ENCODE results near the gene USP43.
"Not testable (repeated sequence)": the region's sequence is repeated elsewhere in the genome, so short reads cannot be mapped to it uniquely, and the experiment has no call there.

- TF ChIP-seq CTCF (conservative IDR thresholded peaks at IDR 0.05; ENCODE audit: low read depth, low read length); EZH2phosphoT487 (IDR thresholded peaks at IDR 0.05; ENCODE audit: borderline replicate concordance, low read length); EZH2 (IDR thresholded peaks at IDR 0.05; ENCODE audit: low read length, unreplicated experiment): not testable (repeated sequence)
Measured at GRCh38 chr17:9640388-9640787, 4.9 kb upstream of the USP43 start.

All from PC-3 (cell line).